GM06990 (cell line): Measurements from ENCODE around the gene BICDL1.
A peak's percentile ranks its signal among the peaks of the same experiment; 100 is the strongest.

Experiments used
- DNase-seq: peaks from one replicate; pipeline ENCODE4 v3.0.0-alpha.2; 2011; ENCODE audit not compliant: insufficient read length; ENCODE audit errors: extremely low read depth
- H3K27me3 ChIP-seq: replicated peaks from 2 replicates; pipeline ENCODE4 v1.6.0; 2011; ENCODE audit warnings: low read length; ENCODE audit not compliant: control insufficient read depth, insufficient read depth
- H3K36me3 ChIP-seq: 2 replicates; pipeline ENCODE4 v1.5.1; 2011; ENCODE audit warnings: low read length; ENCODE audit not compliant: control insufficient read depth, insufficient read depth
- H3K4me3 ChIP-seq: replicated peaks from 2 replicates; pipeline ENCODE4 v1.5.1; 2011; ENCODE audit warnings: low read depth, mild to moderate bottlenecking, control low read depth, low read length
- CTCF ChIP-seq: IDR thresholded peaks from 2 replicates; pipeline ENCODE4 v1.5.1; 2011; ENCODE audit warnings: low read length, control low read depth, mild to moderate bottlenecking, inconsistent platforms; ENCODE audit not compliant: insufficient read depth, poor library complexity, severe bottlenecking

Gene BICDL1

GRCh38 chr12:120117961-120118320, 128.9 kb downstream of the BICDL1 start:
- DNase-seq: no peak
- no peaks in the 10 kb centered on the region for H3K27me3 ChIP-seq
- no peak for TF ChIP-seq CTCF

GRCh38 chr12:120118321-120119061, 129.5 kb downstream of the BICDL1 start:
- no peaks in the 10 kb centered on the region for H3K27me3 ChIP-seq
- peak overlapping the region; percentile 91 for H3K4me3 ChIP-seq
- TF ChIP-seq CTCF: no peak
- DNase-seq: no peak
- peaks cover 8% of the 10 kb centered on the region for H3K36me3 ChIP-seq

More at GRCh38 chr12:120117961-120118320, 128.9 kb downstream of the BICDL1 start:
- peaks cover 10% of the 10 kb centered on the region for H3K36me3 ChIP-seq
- peak overlapping the region; percentile 91 for H3K4me3 ChIP-seq

- Histone ChIP-seq H3K27me3 (no peaks in the 10 kb centered on the region), H3K4me3 (no peak overlapping the region; the same call in 1 of the 2 replicates), H3K36me3 (peaks cover 6% of the 10 kb centered on the region)
- peak; percentile 77 for DNase-seq
- no peak for TF ChIP-seq CTCF
These were observed 130.4 kb downstream of the BICDL1 start for GRCh38 chr12:120119271-120119973.

GRCh38 chr12:120121343-120121742, 132.3 kb downstream of the BICDL1 start:
- peaks cover 2% of the 10 kb centered on the region for H3K36me3 ChIP-seq

GRCh38 chr12:120121766-120122293, 132.8 kb downstream of the BICDL1 start:
- no peak for TF ChIP-seq CTCF
- Histone ChIP-seq H3K36me3 (peaks cover 2% of the 10 kb centered on the region), H3K27me3 (no peaks in the 10 kb centered on the region), H3K4me3 (no peak overlapping the region; the same call in 1 of the 2 replicates)
- peak; percentile 76 for DNase-seq

More at GRCh38 chr12:120121343-120121742, 132.3 kb downstream of the BICDL1 start:
- no peak for TF ChIP-seq CTCF
- Histone ChIP-seq H3K4me3 (no peak overlapping the region), H3K27me3 (no peaks in the 10 kb centered on the region)
- no peak for DNase-seq
